Fibroblast of lung (primary cell): ENCODE results near the gene PCDHA7. TPM values are rescaled to one million over a fixed set of nuclear protein-coding genes. Genes with fewer than 3 reads are reported as not detected.
"Not testable (repeated sequence)": the region's sequence is repeated elsewhere in the genome, so short reads cannot be mapped to it uniquely, and the experiment has no call there.

Source experiments
- DNase-seq, 2 donors: peaks; one replicate each; pipeline versions ENCODE4 v3.0.0 to v3.0.0-alpha.2; 2010; ENCODE audit warnings: low read depth in 2 of 2
- H2AFZ ChIP-seq: 2 replicates; pipeline ENCODE4 v1.5.1; 2012; ENCODE audit warnings: low read length, control low read depth, inconsistent platforms
- H3K27ac ChIP-seq: 2 replicates; pipeline ENCODE4 v1.5.1; 2011; ENCODE audit warnings: low read length, control low read depth; ENCODE audit not compliant: insufficient read depth
- H3K27me3 ChIP-seq: 2 replicates; pipeline ENCODE4 v1.5.1; 2011; ENCODE audit warnings: mild to moderate bottlenecking, low read length; ENCODE audit not compliant: control insufficient read depth, insufficient read depth
- H3K36me3 ChIP-seq: 2 replicates; pipeline ENCODE4 v1.5.1; 2011; ENCODE audit warnings: low read length; ENCODE audit not compliant: control insufficient read depth, insufficient read depth
- H3K4me1 ChIP-seq: 2 replicates; pipeline ENCODE4 v1.5.1; 2011; ENCODE audit warnings: low read length; ENCODE audit not compliant: control insufficient read depth, insufficient read depth; ENCODE audit errors: extremely low read depth
- H3K4me2 ChIP-seq: 2 replicates; pipeline ENCODE4 v1.5.1; 2011; ENCODE audit warnings: low read length, control low read depth; ENCODE audit not compliant: insufficient read depth; ENCODE audit errors: extremely low read depth
- H3K4me3 ChIP-seq, 4 experiments: fragments of 200-600 bp in 1 of 4; sonication (generic) in 1 of 4; replicated peaks in 1 of 4; 2 replicates each; pipeline ENCODE4 v1.5.1; 2011 to 2016; ENCODE audit warnings: low read length in 4 of 4, low read depth in 3 of 4, mild to moderate bottlenecking in 3 of 4, control low read depth in 2 of 4, inconsistent platforms in 1 of 4, mixed read lengths in 1 of 4; ENCODE audit not compliant: insufficient read depth in 1 of 4; ENCODE audit errors: control extremely low read depth in 1 of 4
- H3K79me2 ChIP-seq: 2 replicates; pipeline ENCODE4 v1.5.1; 2012; ENCODE audit warnings: mild to moderate bottlenecking, low read length, inconsistent platforms; ENCODE audit not compliant: control insufficient read depth, insufficient read depth
- H3K9ac ChIP-seq: 2 replicates; pipeline ENCODE4 v1.5.1; 2011; ENCODE audit warnings: mild to moderate bottlenecking, low read length, control low read depth; ENCODE audit not compliant: insufficient read depth
- H3K9me3 ChIP-seq: 2 replicates; pipeline ENCODE4 v1.5.1; 2012; ENCODE audit warnings: low read depth, low read length; ENCODE audit not compliant: control insufficient read depth, insufficient read depth
- H4K20me1 ChIP-seq: 2 replicates; pipeline ENCODE4 v1.5.1; 2011; ENCODE audit warnings: low read length; ENCODE audit not compliant: control insufficient read depth, insufficient read depth; ENCODE audit errors: extremely low read depth
- CTCF ChIP-seq, 2 donors: IDR thresholded peaks in 1 of 2; conservative IDR thresholded peaks in 1 of 2; 1 replicate in 1 of 2; 2 replicates in 1 of 2; pipeline ENCODE4 v1.5.1; 2011 to 2012; ENCODE audit warnings: low read length in 2 of 2, control low read depth in 1 of 2, inconsistent platforms in 1 of 2, low read depth in 1 of 2, mild to moderate bottlenecking in 1 of 2
- EZH2 ChIP-seq: IDR thresholded peaks from 2 replicates; pipeline ENCODE4 v1.5.1; 2012; ENCODE audit warnings: low read length, control low read depth, mild to moderate bottlenecking; ENCODE audit errors: missing control alignments
- polyA plus RNA-seq, 2 donors: library from polyadenylated mRNA; depleted of rRNA in 1 of 2; stranded (reverse) in 1 of 2; unstranded in 1 of 2; fragments of >200 nt; gene quantifications; 2 replicates each; pipeline ENCODE4 v1.2.1, GENCODE V29; 2011 to 2012; ENCODE audit warnings: missing spikeins in 1 of 2
- total RNA-seq: library from RNA; depleted of rRNA; stranded (reverse); fragments of >200 nt; gene quantifications from 2 replicates; pipeline ENCODE4 v1.2.1, GENCODE V29; 2014

Gene PCDHA7
- total and polyA plus RNA-seq, 2 donors (not counting 1 experiment from before 2014, with no cell fraction given): 2.1 to 2.5 TPM

GRCh38 chr5:140796718-140797095 is 37.4 kb upstream of the PCDHA7 start:
- TF ChIP-seq CTCF (conservative IDR thresholded peaks at IDR 0.05 in 1 of 2, IDR thresholded peaks at IDR 0.05 in 1 of 2; ENCODE audit: low read depth in 1 of 2, low read length in 2 of 2): no peak
- TF ChIP-seq EZH2: no peak
- H3K9me3 ChIP-seq: no peaks in the 10 kb centered on the region
- no peak overlapping the region for H2AFZ ChIP-seq
- H3K4me3 ChIP-seq: no peak overlapping the region
- no peaks in the 10 kb centered on the region for H4K20me1 ChIP-seq
- DNase-seq: no peak
- no peaks in the 10 kb centered on the region for H3K27me3 ChIP-seq
- H3K9ac ChIP-seq: no peak overlapping the region
- H3K4me2 ChIP-seq: no peak overlapping the region
- H3K4me1 ChIP-seq: no peaks in the 10 kb centered on the region
- no peaks in the 10 kb centered on the region for H3K79me2 ChIP-seq
- H3K27ac ChIP-seq: no peak overlapping the region
- no peaks in the 10 kb centered on the region for H3K36me3 ChIP-seq

GRCh38 chr5:140800816-140801493 is 33.1 kb upstream of the PCDHA7 start, which contains the start of gene PCDHA3:
TSS of gene PCDHA3 (plus strand) at chr5:140801057.
- H3K4me3 ChIP-seq: peak within 1 kb of the TSS in 2 of 4 experiments; percentile 0 to 45
- no peaks in the 10 kb centered on the region for H3K9me3 ChIP-seq
- no peaks in the 10 kb centered on the region for H3K36me3 ChIP-seq
- DNase-seq: peak; percentile 18 to 39
- TF ChIP-seq CTCF (conservative IDR thresholded peaks at IDR 0.05 in 1 of 2, IDR thresholded peaks at IDR 0.05 in 1 of 2; ENCODE audit: low read depth in 1 of 2, low read length in 2 of 2) (peak in 1 of 2 donors; percentile 26), EZH2 (no peak)
- H3K27ac ChIP-seq: no peak within 1 kb of the TSS
- H3K27me3 ChIP-seq: no peaks in the 10 kb centered on the region
- no peak within 1 kb of the TSS for H3K4me2 ChIP-seq
- no peaks in the 10 kb centered on the region for H3K79me2 ChIP-seq
- no peaks in the 10 kb centered on the region for H3K4me1 ChIP-seq
- H2AFZ ChIP-seq: no peak within 1 kb of the TSS
- H4K20me1 ChIP-seq: no peaks in the 10 kb centered on the region
- H3K9ac ChIP-seq: no peak within 1 kb of the TSS

- no peaks in the 10 kb centered on the region for H3K4me1 ChIP-seq
- no peak for DNase-seq
- H2AFZ ChIP-seq: no peak overlapping the region
- no peaks in the 10 kb centered on the region for H3K27me3 ChIP-seq
- H3K27ac ChIP-seq: no peak overlapping the region
- H3K4me2 ChIP-seq: no peak overlapping the region
- H3K9me3 ChIP-seq: no peaks in the 10 kb centered on the region
- H3K9ac ChIP-seq: no peak overlapping the region
- H3K36me3 ChIP-seq: no peaks in the 10 kb centered on the region
- no peaks in the 10 kb centered on the region for H3K79me2 ChIP-seq
- H4K20me1 ChIP-seq: no peaks in the 10 kb centered on the region
- peak overlapping the region in 1 of 4 experiments; percentile 45 for H3K4me3 ChIP-seq
- TF ChIP-seq CTCF (conservative IDR thresholded peaks at IDR 0.05 in 1 of 2, IDR thresholded peaks at IDR 0.05 in 1 of 2; ENCODE audit: low read depth in 1 of 2, low read length in 2 of 2): peak; percentile 18 to 23
- no peak for TF ChIP-seq EZH2
Observed at GRCh38 chr5:140801494-140801841, 32.6 kb upstream of the PCDHA7 start.

GRCh38 chr5:140802381-140802780 is 31.7 kb upstream of the PCDHA7 start:
- H3K4me3 ChIP-seq, DNase-seq, H3K4me2 ChIP-seq, H3K36me3 ChIP-seq, H2AFZ ChIP-seq, H3K9me3 ChIP-seq, H3K4me1 ChIP-seq, H4K20me1 ChIP-seq, H3K27ac ChIP-seq, H3K79me2 ChIP-seq, H3K9ac ChIP-seq, H3K27me3 ChIP-seq: not testable (repeated sequence)
